Dermis lymphatic vessel endothelial cell (primary cell): ENCODE data around the gene PLBD2. TPM values are rescaled to one million over a fixed set of nuclear protein-coding genes. Genes with fewer than 3 reads are reported as not detected.

Experiments
- total RNA-seq: library from RNA; depleted of rRNA; stranded (reverse); fragments of >200 nt; gene quantifications from 2 replicates; pipeline ENCODE4 v1.2.1, GENCODE V29; 2014

The PLBD2 gene
- total RNA-seq: 17.1 and 20.4 TPM in 2 replicates

GRCh38 chr12:113358381-113359132 is at the start of gene PLBD2:
Gene PLBD2, plus strand, starts transcription at chr12:113358587. Its CDS starts 14 bp downstream, at chr12:113358601.

GRCh38 chr12:113334786-113335539 is 23.4 kb upstream of the PLBD2 start, which contains the start of gene SLC8B1:
Gene SLC8B1, minus strand, starts transcription at chr12:113335109. Its CDS starts 2,231 bp downstream, at chr12:113332878.

GRCh38 chr12:113403435-113404415 is 45.3 kb downstream of the PLBD2 start, which contains the start of gene SDS:
Gene SDS, minus strand, starts transcription at chr12:113403887. Its CDS starts 4,179 bp downstream, at chr12:113399708.

GRCh38 chr12:113422030-113422885 is 63.9 kb downstream of the PLBD2 start, which contains the start of gene SDSL:
Gene SDSL, plus strand, starts transcription at chr12:113422380. Its CDS starts 5,603 bp downstream, at chr12:113427983.

Other genes with a start within 250 kb of the PLBD2 start
- not detected in 2 replicates for gene RASAL1, start 222.8 kb upstream of the PLBD2 start, total RNA-seq
- not detected in 2 replicates for gene CFAP73, start 208.9 kb upstream of the PLBD2 start, total RNA-seq
- 28.7 and 38.3 TPM in 2 replicates for gene DDX54, start 173.1 kb upstream of the PLBD2 start, total RNA-seq
- gene RITA1, start 172.9 kb upstream of the PLBD2 start, total RNA-seq: 11.9 and 16.8 TPM in 2 replicates
- 4.6 and 7.6 TPM in 2 replicates for gene TPCN1, start 137.1 kb upstream of the PLBD2 start, total RNA-seq
- gene SLC8B1, start 23.5 kb upstream of the PLBD2 start, total RNA-seq: 12.2 and 14.5 TPM in 2 replicates
- gene SDS, start 45.3 kb downstream of the PLBD2 start, total RNA-seq: 0.11 TPM in 1 of 2 replicates, not detected in the other
- 2.1 and 2.9 TPM in 2 replicates for gene SDSL, start 63.8 kb downstream of the PLBD2 start, total RNA-seq
- not detected in 2 replicates for gene LHX5, start 113.3 kb downstream of the PLBD2 start, total RNA-seq